Activated B cell treated with CpG ODN at 0.5 μM for 24 hours (primary cell): ENCODE results near the gene SLC10A3. TPM values are rescaled to one million over a fixed set of nuclear protein-coding genes. Genes with fewer than 3 reads are reported as not detected.

Experiments
- ATAC-seq: fragments of 200-7000 bp; cut with Tn5 transposase; one replicate; pipeline ENCODE4 v1.10.0; 2021; ENCODE audit warnings: low read depth, mild to moderate bottlenecking, moderate library complexity
- CTCF ChIA-PET: fragments of 350-600 bp; sonication (Branson Sonifier 250); formaldehyde crosslinking; loops from one replicate; lab custom pipeline; 2021; ENCODE audit warnings: antibody characterized with exemption; lab: Charles Lee
- POLR2A ChIA-PET: fragments of 350-600 bp; sonication (Branson Sonifier 250); formaldehyde crosslinking; loops from one replicate; lab custom pipeline; 2021; ENCODE audit warnings: antibody characterized with exemption; lab: Charles Lee
- DNase-seq: peaks from one replicate; pipeline ENCODE4 v3.0.0; 2022
- H3K27ac Mint-ChIP-seq: one replicate; pipeline ENCODE4 v1.8.0; 2020; ENCODE audit warnings: mixed read lengths
- H3K27me3 Mint-ChIP-seq: one replicate; pipeline ENCODE4 v1.8.0; 2021; ENCODE audit warnings: mixed read lengths
- H3K36me3 Mint-ChIP-seq: one replicate; pipeline ENCODE4 v1.8.0; 2021; ENCODE audit warnings: low read depth, mixed read lengths
- H3K4me1 Mint-ChIP-seq: one replicate; pipeline ENCODE4 v1.8.0; 2021; ENCODE audit warnings: mixed read lengths
- H3K4me3 Mint-ChIP-seq: one replicate; pipeline ENCODE4 v1.8.0; 2020; ENCODE audit warnings: mild to moderate bottlenecking, mixed read lengths
- H3K9me3 Mint-ChIP-seq: one replicate; pipeline ENCODE4 v1.8.0; 2020; ENCODE audit warnings: mixed read lengths
- intact Hi-C: fragments of 100-400 bp; cut with micrococcal nuclease; formaldehyde crosslinking; loops from one replicate; pipeline ENCODE4 v1.15.1; 2024
- total RNA-seq: library from RNA; stranded (reverse); gene quantifications from 2 replicates; pipeline ENCODE4 v1.2.3, GENCODE V29; 2022
- TF ChIP-seq, protein P1 (sequence below): fragments of 200-600 bp; IDR thresholded peaks from one replicate; pipeline ENCODE4 v1.8.0; 2022; ENCODE audit warnings: antibody characterized with exemption, mild to moderate bottlenecking

The SLC10A3 gene
- total RNA-seq, 1 donor from 2014 or later: 13.4 TPM

DNA sequence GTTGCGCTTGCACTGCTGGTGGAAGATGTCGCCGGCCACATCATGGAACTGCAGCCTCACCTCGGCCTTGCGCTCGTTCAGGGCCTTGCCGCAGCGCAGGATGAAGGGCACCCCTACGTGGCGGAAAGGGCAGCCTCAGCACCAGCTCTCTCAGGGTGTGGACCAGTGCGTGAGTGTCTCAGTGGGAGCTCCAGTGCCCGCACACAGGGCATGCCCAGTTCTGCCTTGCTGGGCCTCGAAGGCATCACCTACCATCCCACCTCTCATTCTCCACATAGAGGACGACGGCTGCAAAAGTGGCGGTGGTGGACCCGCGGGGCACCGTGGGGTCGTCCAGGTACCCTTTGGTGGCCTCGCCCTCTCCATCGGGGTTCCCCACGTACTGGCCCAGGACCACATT, 42.3 kb upstream of the SLC10A3 start:
- Mint-ChIP-seq H3K27me3 (no peaks in the 10 kb centered on the region), H3K4me3 (no peak overlapping the region), H3K4me1 (peaks cover 4% of the 10 kb centered on the region), H3K27ac (no peak overlapping the region), H3K36me3 (peaks cover 36% of the 10 kb centered on the region), H3K9me3 (no peaks in the 10 kb centered on the region)
- TF ChIP-seq, protein P1, sequence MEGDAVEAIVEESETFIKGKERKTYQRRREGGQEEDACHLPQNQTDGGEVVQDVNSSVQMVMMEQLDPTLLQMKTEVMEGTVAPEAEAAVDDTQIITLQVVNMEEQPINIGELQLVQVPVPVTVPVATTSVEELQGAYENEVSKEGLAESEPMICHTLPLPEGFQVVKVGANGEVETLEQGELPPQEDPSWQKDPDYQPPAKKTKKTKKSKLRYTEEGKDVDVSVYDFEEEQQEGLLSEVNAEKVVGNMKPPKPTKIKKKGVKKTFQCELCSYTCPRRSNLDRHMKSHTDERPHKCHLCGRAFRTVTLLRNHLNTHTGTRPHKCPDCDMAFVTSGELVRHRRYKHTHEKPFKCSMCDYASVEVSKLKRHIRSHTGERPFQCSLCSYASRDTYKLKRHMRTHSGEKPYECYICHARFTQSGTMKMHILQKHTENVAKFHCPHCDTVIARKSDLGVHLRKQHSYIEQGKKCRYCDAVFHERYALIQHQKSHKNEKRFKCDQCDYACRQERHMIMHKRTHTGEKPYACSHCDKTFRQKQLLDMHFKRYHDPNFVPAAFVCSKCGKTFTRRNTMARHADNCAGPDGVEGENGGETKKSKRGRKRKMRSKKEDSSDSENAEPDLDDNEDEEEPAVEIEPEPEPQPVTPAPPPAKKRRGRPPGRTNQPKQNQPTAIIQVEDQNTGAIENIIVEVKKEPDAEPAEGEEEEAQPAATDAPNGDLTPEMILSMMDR: no peak
- POLR2A ChIA-PET: interaction anchor here (1.0 to 1.4 kb wide), 4 partner anchors 42 to 865 kb away, joined by 3 to 4 read pairs (median 4); partner anchors contain the start of gene SLC10A3
- DNase-seq (no peak), ATAC-seq (no peak)
- intact Hi-C loops: loop anchor here (5.0 kb wide), 1 partner anchor 135 kb away; the partner anchor contains the start of gene RPL10
- CTCF ChIA-PET: interaction anchor here (1.1 kb wide), 1 partner anchor 159 kb away, joined by 5 read pairs; no protein-coding TSS in a partner anchor

GRCh38 chrX:154531626-154532025, 41.2 kb upstream of the SLC10A3 start:
- no peak for DNase-seq
- intact Hi-C loops: loop anchor here (5.0 kb wide), 1 partner anchor 134 kb away; the partner anchor contains the start of gene RPL10
- peaks cover 14% of the 10 kb centered on the region for H3K4me1 Mint-ChIP-seq

DNA sequence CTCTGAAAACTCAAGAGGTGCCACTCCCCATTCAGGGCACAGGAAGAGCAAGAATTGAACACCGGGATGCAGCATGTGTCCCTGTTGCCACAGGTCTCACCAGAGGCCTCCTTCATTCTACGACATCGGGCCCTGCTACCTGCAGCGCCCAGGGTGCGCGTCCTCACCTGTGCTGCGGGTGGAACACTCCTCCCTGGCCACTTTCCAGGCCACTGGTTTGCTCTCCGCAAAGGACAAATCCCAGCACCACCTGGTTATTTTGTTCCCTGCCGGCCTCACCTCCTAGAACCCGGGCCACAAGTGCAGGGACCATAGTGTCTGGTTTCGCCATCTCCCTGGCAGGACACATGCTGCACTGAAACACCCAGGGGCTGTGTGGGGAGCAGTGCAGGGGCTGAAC, 39.9 kb upstream of the SLC10A3 start:
- POLR2A ChIA-PET: no interaction called here
- no peaks in the 10 kb centered on the region for H3K27me3 Mint-ChIP-seq
- H3K9me3 Mint-ChIP-seq: no peaks in the 10 kb centered on the region
- peaks cover 27% of the 10 kb centered on the region for H3K36me3 Mint-ChIP-seq
- H3K4me3 Mint-ChIP-seq: no peak overlapping the region
- intact Hi-C loops: loop anchor here (5.0 kb wide), 1 partner anchor 133 kb away; the partner anchor contains the start of gene RPL10
- TF ChIP-seq, protein P1: no peak
- ATAC-seq: no peak
- H3K27ac Mint-ChIP-seq: no peak overlapping the region
- peaks cover 17% of the 10 kb centered on the region for H3K4me1 Mint-ChIP-seq
- DNase-seq: no peak
- CTCF ChIA-PET: no interaction called here

More at GRCh38 chrX:154531626-154532025, 41.2 kb upstream of the SLC10A3 start:
- Mint-ChIP-seq H3K27me3 (no peaks in the 10 kb centered on the region), H3K9me3 (no peaks in the 10 kb centered on the region), H3K4me3 (no peak overlapping the region), H3K36me3 (peaks cover 34% of the 10 kb centered on the region), H3K27ac (no peak overlapping the region)
- TF ChIP-seq, protein P1: no peak
- CTCF ChIA-PET: interaction anchor here (1.1 kb wide), 1 partner anchor 158 kb away, joined by 5 read pairs; no protein-coding TSS in a partner anchor
- no peak for ATAC-seq
- POLR2A ChIA-PET: interaction anchor here (0.8 to 1.3 kb wide), 3 partner anchors 41 to 162 kb away, joined by 4 to 6 read pairs (median 4); partner anchors contain the start of gene SLC10A3

DNA sequence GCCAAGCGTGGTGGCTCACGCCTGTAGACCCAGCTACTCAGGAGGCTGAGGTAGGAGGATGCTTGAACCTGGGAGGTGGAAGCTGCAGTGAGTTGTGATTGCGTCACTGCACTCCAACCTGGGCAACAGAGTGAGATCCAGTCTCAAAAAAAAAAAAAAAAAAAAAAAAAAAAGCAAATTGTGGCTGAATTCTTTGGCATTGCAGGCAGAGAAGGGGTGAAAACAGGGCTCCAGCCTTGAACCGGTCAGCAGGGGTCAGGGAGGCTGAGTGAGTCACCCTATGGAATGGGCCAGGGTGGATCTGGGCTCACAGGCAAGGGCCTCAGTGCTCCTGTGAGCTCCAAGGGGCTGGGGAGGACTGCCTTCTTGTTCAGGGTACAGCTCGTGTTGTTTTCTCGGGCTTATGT, 38.8 kb upstream of the SLC10A3 start:
- ATAC-seq (no peak), DNase-seq (no peak)
- no peaks in the 10 kb centered on the region for H3K9me3 Mint-ChIP-seq
- intact Hi-C loops: no loop called here
- no peak overlapping the region for H3K27ac Mint-ChIP-seq
- peaks cover 14% of the 10 kb centered on the region for H3K4me1 Mint-ChIP-seq
- CTCF ChIA-PET: no interaction called here
- peaks cover 19% of the 10 kb centered on the region for H3K36me3 Mint-ChIP-seq
- POLR2A ChIA-PET: no interaction called here
- H3K4me3 Mint-ChIP-seq: no peak overlapping the region
- no peaks in the 10 kb centered on the region for H3K27me3 Mint-ChIP-seq
- TF ChIP-seq, protein P1: no peak

DNA sequence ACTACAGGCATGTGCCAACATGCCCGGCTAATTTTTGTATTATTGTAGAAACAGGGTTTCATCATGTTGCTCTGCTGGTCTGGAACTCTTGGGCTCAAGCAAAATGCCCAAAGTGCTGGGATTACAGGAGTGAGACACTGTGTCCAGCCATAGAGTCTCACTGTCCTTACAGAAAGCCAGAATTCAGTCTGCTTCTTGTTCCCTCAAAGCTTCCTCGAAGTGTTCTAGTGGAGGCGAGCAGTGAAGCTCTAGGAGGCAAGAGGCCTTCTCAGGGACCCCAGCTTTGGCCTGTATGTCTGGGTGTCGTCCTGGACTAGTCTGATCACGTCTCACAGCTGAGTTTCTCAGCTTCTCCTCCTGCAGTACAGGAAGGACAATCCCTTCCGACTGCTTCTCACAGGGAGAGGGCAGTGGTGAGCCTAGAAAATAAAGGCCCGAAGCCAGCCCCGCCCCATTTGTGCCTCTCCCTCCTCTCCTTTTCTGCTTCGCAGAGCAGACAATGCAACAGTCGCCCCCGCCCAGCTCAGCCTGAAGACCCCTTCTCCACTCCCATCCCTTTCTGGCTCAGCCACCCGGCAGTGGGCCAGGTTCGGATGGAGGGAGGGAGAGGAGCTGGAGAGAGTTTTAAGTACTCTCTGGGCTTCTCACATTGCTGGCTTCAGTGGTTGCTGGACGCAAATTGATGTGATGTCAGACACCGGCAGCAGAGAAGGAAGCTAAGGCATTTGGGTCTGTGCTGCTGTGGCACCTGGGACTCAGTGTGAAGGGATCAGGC, 36.7 kb upstream of the SLC10A3 start:
- intact Hi-C loops: loop anchor here (1.0 kb wide), 1 partner anchor 48 kb away; the partner anchor contains the start of gene LAGE3
- Mint-ChIP-seq H3K9me3 (no peaks in the 10 kb centered on the region), H3K4me3 (peak overlapping the region; percentile 68), H3K36me3 (peaks cover 6% of the 10 kb centered on the region), H3K27me3 (no peaks in the 10 kb centered on the region), H3K4me1 (peaks cover 14% of the 10 kb centered on the region), H3K27ac (peak overlapping the region; percentile 76)
- ChIA-PET CTCF (interaction anchor here (0.6 to 1.5 kb wide), 8 partner anchors 8 to 398 kb away, joined by 3 to 10 read pairs (median 4); no protein-coding TSS in a partner anchor), POLR2A (interaction anchor here (0.7 to 2.3 kb wide), 17 partner anchors 11 to 556 kb away, joined by 3 to 19 read pairs (median 4); partner anchors contain the start of genes ATP6AP1, EMD, FAM3A and FLNA)
- TF ChIP-seq, protein P1: no peak
- DNase-seq (peak; percentile 44), ATAC-seq (peak; percentile 90)
